Measurements from ENCODE around the gene PDGFC. TPM values are rescaled to one million over a fixed set of nuclear protein-coding genes. Genes with fewer than 3 reads are reported as not detected.
A peak's percentile ranks its signal among the peaks of the same experiment; 100 is the strongest.

Gene PDGFC
- total RNA-seq, 1 donor, result 42.8 TPM

DNA sequence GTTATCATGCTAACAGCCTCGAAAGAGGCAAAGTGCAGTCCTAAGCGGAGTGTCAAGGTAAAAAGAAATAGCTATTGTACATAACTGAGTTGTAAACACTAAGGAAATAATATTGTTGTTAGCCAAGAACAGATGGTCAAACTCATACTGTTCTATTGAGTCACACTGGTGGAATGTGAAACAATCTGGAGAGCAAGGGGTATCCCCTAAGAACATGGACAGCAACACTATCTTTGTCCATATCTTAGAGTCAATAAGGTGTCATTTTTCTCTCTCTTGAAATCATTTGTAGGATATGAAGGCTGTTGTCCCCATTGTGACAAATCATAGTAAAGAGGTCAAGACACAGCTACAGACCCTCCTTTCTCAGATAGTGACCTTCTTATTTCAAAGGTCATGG lies 4.5 kb upstream of the PDGFC start:
- DNase-seq (ENCODE audit: low read depth), result peak; percentile 73
- TF ChIP-seq, protein P1, sequence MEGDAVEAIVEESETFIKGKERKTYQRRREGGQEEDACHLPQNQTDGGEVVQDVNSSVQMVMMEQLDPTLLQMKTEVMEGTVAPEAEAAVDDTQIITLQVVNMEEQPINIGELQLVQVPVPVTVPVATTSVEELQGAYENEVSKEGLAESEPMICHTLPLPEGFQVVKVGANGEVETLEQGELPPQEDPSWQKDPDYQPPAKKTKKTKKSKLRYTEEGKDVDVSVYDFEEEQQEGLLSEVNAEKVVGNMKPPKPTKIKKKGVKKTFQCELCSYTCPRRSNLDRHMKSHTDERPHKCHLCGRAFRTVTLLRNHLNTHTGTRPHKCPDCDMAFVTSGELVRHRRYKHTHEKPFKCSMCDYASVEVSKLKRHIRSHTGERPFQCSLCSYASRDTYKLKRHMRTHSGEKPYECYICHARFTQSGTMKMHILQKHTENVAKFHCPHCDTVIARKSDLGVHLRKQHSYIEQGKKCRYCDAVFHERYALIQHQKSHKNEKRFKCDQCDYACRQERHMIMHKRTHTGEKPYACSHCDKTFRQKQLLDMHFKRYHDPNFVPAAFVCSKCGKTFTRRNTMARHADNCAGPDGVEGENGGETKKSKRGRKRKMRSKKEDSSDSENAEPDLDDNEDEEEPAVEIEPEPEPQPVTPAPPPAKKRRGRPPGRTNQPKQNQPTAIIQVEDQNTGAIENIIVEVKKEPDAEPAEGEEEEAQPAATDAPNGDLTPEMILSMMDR (IDR thresholded peaks at IDR 0.05; ENCODE audit: insufficient read depth, low read length), result no peak
- no peak overlapping the region for H3K4me3 ChIP-seq (ENCODE audit: low read depth, low read length)

DNA sequence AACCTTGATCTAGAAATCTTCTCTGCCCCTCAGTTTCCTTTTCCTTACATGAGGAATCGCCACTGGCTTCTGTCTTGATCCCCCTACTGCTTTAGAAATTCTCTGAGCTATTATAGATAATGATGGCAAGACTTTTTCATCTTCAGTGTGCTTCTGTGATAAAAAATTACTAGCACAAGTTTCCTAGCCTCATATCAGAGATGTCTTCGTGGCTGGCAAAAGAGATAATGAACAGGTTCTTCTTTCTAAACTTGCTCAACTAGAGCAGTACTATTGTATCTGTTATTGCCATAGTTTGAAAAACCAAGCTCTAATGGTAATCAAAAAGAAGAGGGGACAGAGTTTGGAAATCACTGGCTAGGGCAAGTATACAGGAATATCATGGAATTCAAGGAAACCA lies 4.1 kb upstream of the PDGFC start:
- DNase-seq (ENCODE audit: low read depth), result no peak
- no peak overlapping the region for H3K4me3 ChIP-seq (ENCODE audit: low read depth, low read length)
- TF ChIP-seq, protein P1 (IDR thresholded peaks at IDR 0.05; ENCODE audit: insufficient read depth, low read length), result no peak

DNA sequence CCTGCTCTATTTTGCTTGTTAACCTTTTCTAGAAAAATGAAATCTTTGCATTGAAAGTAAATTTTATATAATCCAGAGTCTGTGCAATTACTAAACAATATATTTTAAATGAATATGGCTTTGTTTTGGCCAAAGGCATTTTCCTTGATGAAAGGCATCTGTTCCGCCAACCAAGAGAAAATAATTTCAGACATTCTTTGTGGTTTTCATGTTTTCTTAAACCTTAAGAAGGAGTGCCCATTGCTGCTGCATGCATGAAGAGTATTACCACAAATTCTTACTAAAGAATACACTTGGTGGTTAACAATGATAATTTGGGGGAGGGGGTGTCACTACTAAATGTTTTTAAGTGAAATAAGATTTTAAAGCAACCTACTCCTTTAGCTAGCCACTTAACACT lies 2.7 kb upstream of the PDGFC start:
- TF ChIP-seq, protein P1 (IDR thresholded peaks at IDR 0.05; ENCODE audit: insufficient read depth, low read length), result no peak
- DNase-seq (ENCODE audit: low read depth), result peak; percentile 51
- no peak overlapping the region for H3K4me3 ChIP-seq (ENCODE audit: low read depth, low read length)

DNA sequence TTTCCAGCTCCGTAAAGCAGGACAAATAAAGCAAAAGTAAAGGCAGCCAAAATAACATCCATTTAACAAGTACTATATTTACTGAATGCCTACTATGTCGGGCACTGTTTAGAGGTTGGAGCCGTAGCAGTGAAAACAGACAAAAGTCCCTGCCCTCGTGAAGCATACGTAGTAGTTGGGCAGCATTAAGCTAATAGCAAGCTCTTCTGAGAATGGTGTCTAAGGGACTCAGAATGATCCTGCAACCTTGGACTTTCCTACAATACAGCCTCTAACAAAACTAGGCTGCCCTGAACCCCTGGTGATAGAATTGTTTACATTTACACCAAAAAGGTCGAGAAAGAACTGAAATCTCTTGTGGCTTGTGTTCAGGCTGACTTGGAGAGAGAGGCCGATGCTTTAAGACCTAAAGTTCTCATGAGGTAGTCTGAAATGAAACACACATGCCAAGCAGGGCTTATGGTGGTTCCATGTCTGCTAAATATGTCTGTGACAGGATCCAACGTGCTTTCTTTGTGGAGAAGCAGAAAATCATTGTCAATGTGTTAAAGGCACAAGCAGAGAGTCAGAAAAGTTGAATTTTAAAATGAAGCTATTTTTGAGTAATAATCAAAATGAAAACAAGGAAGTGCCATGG lies 898 bp upstream of the PDGFC start:
- H3K4me3 ChIP-seq (ENCODE audit: low read depth, low read length), result peak overlapping the region; percentile 87
- TF ChIP-seq, protein P1 (IDR thresholded peaks at IDR 0.05; ENCODE audit: insufficient read depth, low read length), result no peak
- DNase-seq (ENCODE audit: low read depth), result no peak

DNA sequence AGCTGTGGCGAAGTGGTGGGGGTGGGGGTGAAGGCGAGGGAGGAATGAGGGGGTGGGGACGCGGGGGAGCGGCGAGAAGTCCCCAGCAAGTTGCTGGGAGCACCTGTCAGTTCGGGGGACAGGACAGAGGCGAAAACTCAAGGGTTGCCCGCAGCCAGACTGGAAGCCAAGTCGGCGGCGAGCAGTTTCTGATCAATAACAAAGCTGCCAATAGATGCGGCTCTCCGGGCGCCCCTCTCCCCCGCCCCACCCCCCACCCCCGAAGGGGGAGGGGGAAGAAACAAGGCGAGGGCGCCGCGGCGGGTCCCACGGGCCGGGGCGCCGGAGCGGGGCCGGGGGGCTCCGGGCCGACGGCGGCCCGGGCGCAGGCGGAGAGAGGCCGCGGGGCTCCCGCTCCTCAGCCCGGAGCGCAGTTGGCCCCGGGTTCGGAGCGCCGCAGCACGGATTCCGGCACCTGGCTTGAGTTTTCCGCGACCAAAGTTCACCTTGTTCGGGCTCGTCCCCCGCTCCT lies 379 bp downstream of the PDGFC start:
- H3K4me3 ChIP-seq (ENCODE audit: low read depth, low read length), result peak overlapping the region; percentile 87
- TF ChIP-seq, protein P1 (IDR thresholded peaks at IDR 0.05; ENCODE audit: insufficient read depth, low read length), result no peak
- no peak for DNase-seq (ENCODE audit: low read depth)

DNA sequence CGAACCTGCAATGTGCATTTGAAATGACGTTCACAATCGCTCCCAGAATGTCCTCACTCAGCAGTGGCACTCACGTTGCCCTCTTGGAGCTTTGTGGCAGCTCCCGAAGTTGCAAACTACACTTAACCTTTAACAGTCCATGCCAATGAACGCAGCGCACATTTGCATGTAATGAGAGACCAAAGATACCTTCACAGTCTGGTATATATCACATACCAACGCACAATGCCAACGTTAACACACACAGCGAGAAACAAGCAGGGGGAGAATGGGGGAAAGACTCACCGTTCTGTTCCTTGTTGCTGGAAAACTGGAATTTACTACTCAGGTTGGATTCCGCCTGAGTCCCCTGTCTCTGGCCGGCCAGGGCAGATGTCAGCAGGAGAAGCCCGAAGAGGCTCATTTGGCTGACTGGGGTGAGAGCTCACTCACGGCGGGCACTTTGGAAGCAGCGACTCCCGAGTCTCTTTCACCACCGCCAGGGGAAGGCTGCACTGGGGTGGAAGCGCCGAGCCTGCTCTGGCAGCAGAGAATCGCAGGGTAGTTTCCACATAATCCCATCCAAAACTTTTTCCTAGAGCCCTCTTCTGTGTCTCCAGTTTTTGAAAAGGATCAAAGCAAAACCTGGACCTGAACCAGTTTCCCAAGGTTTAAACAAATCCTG lies 966 bp downstream of the PDGFC start:
- H3K4me3 ChIP-seq (ENCODE audit: low read depth, low read length), result peak overlapping the region; percentile 87
- TF ChIP-seq, protein P1 (IDR thresholded peaks at IDR 0.05; ENCODE audit: insufficient read depth, low read length), result peak; percentile 86
- DNase-seq (ENCODE audit: low read depth), result peak; percentile 74
